OCI-LY3 (cell line): Measurements from ENCODE around the gene IL1RAPL1.

Experiments used
- EZH2phosphoT487 ChIP-seq: fragments of 200-600 bp; shearing (Covaris generic); IDR thresholded peaks from 2 replicates; pipeline ENCODE4 v1.6.1; 2018; ENCODE audit warnings: antibody characterized with exemption, mixed run types, low read depth
- TF ChIP-seq, protein P1 (sequence below): fragments of 200-600, 300-600 bp; sonication (generic); IDR thresholded peaks from 2 replicates; pipeline ENCODE4 v1.5.1; 2014; ENCODE audit warnings: antibody characterized with exemption, low read length, low read depth

DNA sequence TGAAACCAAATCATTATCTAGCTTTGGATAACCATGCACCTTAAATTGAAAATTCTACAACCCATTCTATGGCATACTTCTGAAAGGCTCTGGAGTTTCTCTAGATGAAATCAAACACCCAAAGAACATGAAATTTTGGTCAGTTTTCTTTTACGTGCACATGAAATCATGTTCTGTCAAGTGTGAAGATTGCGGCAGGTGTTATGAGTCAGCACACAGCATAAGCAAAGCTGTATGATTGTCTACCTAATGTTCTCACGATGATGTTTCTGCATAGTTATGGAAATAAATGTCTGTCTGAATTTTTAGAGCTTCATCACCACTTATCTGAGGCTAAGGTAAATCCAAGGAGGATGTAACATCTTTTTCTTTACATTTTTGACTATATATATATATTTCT is 495.3 kb downstream of the IL1RAPL1 start:
- TF ChIP-seq, protein P1, sequence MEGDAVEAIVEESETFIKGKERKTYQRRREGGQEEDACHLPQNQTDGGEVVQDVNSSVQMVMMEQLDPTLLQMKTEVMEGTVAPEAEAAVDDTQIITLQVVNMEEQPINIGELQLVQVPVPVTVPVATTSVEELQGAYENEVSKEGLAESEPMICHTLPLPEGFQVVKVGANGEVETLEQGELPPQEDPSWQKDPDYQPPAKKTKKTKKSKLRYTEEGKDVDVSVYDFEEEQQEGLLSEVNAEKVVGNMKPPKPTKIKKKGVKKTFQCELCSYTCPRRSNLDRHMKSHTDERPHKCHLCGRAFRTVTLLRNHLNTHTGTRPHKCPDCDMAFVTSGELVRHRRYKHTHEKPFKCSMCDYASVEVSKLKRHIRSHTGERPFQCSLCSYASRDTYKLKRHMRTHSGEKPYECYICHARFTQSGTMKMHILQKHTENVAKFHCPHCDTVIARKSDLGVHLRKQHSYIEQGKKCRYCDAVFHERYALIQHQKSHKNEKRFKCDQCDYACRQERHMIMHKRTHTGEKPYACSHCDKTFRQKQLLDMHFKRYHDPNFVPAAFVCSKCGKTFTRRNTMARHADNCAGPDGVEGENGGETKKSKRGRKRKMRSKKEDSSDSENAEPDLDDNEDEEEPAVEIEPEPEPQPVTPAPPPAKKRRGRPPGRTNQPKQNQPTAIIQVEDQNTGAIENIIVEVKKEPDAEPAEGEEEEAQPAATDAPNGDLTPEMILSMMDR, result no peak
- no peak for TF ChIP-seq EZH2phosphoT487
